GM12801 (cell line): Measurements from ENCODE around the gene ADORA2A.

ENCODE experiments used
- CTCF ChIP-seq: IDR thresholded peaks from one replicate; pipeline ENCODE4 v1.5.1; 2011; ENCODE audit warnings: control low read depth; ENCODE audit not compliant: insufficient read length; ENCODE audit errors: extremely low read depth

ADORA2A gene

DNA sequence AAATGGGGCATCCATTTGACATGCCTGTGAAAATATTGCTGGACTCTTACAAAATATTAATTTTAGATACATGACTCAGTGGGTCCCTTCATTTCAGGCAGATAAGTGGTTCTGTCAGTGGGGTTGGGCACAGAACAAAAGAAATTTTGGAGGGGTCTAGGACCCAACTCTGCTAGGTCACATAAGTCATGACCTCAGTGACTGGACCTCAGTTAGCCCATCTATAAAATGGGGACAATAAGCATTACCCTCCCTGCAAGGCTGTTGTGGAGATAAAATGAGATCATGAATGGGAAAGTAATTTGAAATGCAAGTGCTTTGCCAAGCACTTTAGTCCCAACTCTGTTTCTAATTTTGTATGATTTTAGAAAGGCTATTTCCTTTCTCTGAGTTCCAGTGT, 23.8 kb downstream of the ADORA2A start:
- TF ChIP-seq CTCF = no peak

DNA sequence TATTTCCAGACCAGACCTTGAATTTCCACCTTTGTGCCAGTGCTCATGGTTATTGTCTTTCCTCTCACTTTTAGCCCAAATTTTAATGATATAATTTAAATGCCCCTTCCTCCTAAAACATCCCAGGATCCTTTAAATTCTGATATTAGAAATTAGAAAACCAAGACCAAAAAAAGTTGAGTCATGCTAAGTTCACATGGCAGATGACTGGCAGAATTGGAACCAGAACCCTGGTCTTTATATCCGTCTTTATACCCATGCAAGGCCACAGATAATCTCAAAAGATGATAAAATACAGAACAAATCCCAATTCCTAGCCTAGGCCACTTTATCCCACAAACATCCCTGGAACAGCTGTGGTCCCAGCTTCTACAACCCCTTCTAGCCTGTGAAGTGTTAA, 26.5 kb downstream of the ADORA2A start:
- no peak for TF ChIP-seq CTCF

DNA sequence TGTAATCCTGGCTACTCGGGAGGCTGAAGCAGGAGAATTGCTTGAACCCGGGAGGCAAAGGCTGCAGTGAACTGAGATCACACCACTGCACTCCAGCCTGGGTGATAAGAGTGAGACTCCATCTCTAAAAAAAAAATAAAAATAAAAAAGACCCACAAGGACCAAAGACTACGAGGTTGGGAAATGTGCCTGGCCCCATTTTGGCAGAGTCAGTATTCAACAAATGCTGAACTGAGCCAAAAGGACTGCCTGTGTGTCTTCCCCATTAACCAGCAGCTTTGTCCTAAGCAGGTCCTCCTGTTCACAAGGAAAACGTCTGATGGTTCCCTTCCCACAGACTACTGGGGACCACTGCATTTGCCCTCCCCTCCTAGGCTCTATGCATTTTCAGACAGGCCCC, 27.6 kb downstream of the ADORA2A start:
- no peak for TF ChIP-seq CTCF

DNA sequence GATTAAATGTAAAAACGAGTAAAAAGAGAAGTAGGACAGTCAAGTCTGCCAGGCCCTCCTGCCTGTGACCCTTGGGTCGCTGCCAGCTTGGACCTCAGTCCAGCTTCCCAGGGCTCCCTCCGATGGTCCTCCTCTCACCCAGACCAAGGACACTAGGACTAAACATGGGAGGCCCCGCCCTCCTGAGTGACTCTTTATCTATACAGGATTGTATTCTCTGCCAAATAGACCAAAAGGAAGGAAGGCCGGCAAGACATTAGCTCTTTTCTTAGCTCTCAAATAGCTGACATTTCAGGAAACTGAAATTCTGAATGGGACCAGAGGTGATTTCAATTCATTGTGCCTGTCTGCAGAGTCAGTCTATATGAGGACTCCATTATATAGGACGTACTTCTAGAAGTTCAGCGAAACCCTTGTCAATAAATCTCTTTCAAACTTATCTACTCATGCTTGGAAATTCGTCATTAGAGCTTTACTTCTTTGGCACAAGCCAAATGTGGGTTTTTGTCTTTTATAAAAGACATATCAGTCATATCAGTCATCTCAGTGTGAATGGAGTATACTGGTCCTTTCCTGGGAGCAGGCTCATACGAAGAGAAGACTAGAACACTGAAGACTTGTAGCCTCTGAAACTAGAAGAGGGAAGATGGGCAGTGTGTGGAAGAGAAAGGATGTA, 28.5 kb downstream of the ADORA2A start:
- TF ChIP-seq CTCF = no peak

DNA sequence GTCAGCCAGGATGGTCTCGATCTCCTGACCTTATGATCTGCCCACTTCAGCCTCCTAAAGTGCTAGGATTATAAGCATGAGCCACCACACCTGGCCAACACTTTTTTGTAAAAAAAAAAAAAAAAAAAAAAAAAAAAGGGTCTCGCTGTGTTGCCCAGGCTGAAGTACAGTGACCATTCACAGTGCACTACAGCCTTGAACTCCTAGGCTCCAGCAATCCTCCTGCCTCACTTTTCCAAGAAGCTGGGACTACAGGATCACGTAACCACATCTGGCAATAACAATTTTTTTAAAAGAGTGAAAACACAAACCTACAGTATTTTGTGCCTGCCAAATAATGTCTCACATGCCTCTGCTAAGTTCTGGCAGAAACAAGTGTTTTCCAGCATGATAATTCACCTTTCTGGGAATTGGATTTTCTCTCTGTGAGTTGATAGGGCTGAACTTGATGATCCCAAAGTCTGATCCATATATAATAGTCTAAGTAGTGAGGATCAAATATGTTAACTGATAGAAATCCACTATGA, 30.6 kb downstream of the ADORA2A start:
- TF ChIP-seq CTCF = no peak

DNA sequence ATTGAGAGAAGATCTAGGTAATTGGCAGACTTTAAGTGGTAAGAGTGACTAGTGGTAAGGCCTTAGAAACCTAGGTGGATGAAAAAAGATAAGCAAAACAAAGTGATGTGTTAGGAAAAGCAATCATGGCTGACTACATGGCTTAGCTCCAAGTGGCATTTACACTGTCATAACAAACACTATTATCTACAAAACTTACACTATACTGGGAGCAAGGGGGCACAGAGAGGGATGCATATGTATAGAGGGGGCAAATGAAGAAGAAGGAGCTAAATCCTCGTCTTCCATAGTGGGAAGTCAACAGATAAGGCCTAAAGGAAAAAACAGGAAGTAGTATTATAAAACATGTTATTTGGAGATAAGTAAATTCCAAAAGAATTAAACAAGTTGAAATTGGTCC, 32.5 kb downstream of the ADORA2A start:
- TF ChIP-seq CTCF = no peak

GRCh38 chr22:24460418-24461089, 33.2 kb downstream of the ADORA2A start:
- TF ChIP-seq CTCF = no peak
